H9 (cell line): ENCODE results near the gene SRF. TPM values are rescaled to one million over a fixed set of nuclear protein-coding genes. Genes with fewer than 3 reads are reported as not detected.

Experiments
- DNase-seq: peaks from one replicate; pipeline ENCODE4 v3.0.0-alpha.2; 2017
- H2AFZ ChIP-seq: one replicate; pipeline ENCODE4 v1.6.1; 2013; ENCODE audit warnings: mild to moderate bottlenecking, low read length, control low read depth, moderate library complexity
- H2AK5ac ChIP-seq: 2 replicates; pipeline ENCODE4 v1.6.1; 2013; ENCODE audit warnings: low read length, control low read depth, mixed read lengths; ENCODE audit not compliant: insufficient read length
- H2BK120ac ChIP-seq: one replicate; pipeline ENCODE4 v1.6.1; 2013; ENCODE audit warnings: low read depth, mild to moderate bottlenecking, low read length, control low read depth, inconsistent platforms; ENCODE audit not compliant: poor library complexity, severe bottlenecking
- H2BK12ac ChIP-seq: 2 replicates; pipeline ENCODE4 v1.6.1; 2013; ENCODE audit warnings: low read length, control low read depth, mixed read lengths, low read depth; ENCODE audit not compliant: insufficient read length
- H2BK15ac ChIP-seq: 2 replicates; pipeline ENCODE4 v1.6.1; 2013; ENCODE audit warnings: low read depth, low read length, control low read depth
- H2BK20ac ChIP-seq: one replicate; pipeline ENCODE4 v1.6.1; 2013; ENCODE audit warnings: low read depth, mild to moderate bottlenecking, low read length, control low read depth, inconsistent platforms; ENCODE audit not compliant: poor library complexity, severe bottlenecking
- H2BK5ac ChIP-seq: 2 replicates; pipeline ENCODE4 v1.6.1; 2013; ENCODE audit warnings: low read length, control low read depth, mixed read lengths; ENCODE audit not compliant: insufficient read length
- H3K14ac ChIP-seq: 2 replicates; pipeline ENCODE4 v1.6.1; 2013; ENCODE audit warnings: low read length, control low read depth; ENCODE audit not compliant: insufficient read depth
- H3K18ac ChIP-seq: 2 replicates; pipeline ENCODE4 v1.6.1; 2013; ENCODE audit warnings: low read depth, mild to moderate bottlenecking, mixed read lengths, low read length, control low read depth; ENCODE audit not compliant: insufficient read length
- H3K23ac ChIP-seq: 2 replicates; pipeline ENCODE4 v1.6.1; 2013; ENCODE audit warnings: low read length, control low read depth, mixed read lengths, low read depth; ENCODE audit not compliant: insufficient read length
- H3K23me2 ChIP-seq: 2 replicates; pipeline ENCODE4 v1.6.1; 2013; ENCODE audit warnings: low read depth, mild to moderate bottlenecking, mixed read lengths, low read length, control low read depth; ENCODE audit not compliant: insufficient read length, poor library complexity, severe bottlenecking
- H3K27ac ChIP-seq: 2 replicates; pipeline ENCODE4 v1.5.1; 2013; ENCODE audit warnings: low read length, control low read depth, mixed read lengths, low read depth; ENCODE audit not compliant: insufficient read length
- H3K27me3 ChIP-seq: 2 replicates; pipeline ENCODE4 v1.6.1; 2013; ENCODE audit warnings: low read length, control low read depth, inconsistent platforms; ENCODE audit not compliant: insufficient read depth
- H3K4ac ChIP-seq: 2 replicates; pipeline ENCODE4 v1.6.1; 2013; ENCODE audit warnings: low read depth, mild to moderate bottlenecking, control low read depth, inconsistent platforms, low read length, moderate library complexity
- H3K4me1 ChIP-seq: 2 replicates; pipeline ENCODE4 v1.6.1; 2013; ENCODE audit warnings: low read length, control low read depth, inconsistent platforms; ENCODE audit not compliant: insufficient read depth
- H3K4me2 ChIP-seq: 2 replicates; pipeline ENCODE4 v1.6.1; 2013; ENCODE audit warnings: low read length, control low read depth, mixed read lengths; ENCODE audit not compliant: insufficient read length, insufficient read depth
- H3K56ac ChIP-seq: 2 replicates; pipeline ENCODE4 v1.6.1; 2013; ENCODE audit warnings: low read depth, mild to moderate bottlenecking, mixed read lengths, low read length, control low read depth; ENCODE audit not compliant: insufficient read length
- H3K79me1 ChIP-seq: 2 replicates; pipeline ENCODE4 v1.6.1; 2013; ENCODE audit warnings: low read depth, mild to moderate bottlenecking, moderate library complexity, low read length, control low read depth, inconsistent platforms; ENCODE audit not compliant: insufficient read depth, poor library complexity, severe bottlenecking
- H3K79me2 ChIP-seq: 2 replicates; pipeline ENCODE4 v1.6.1; 2013; ENCODE audit warnings: low read length, control low read depth, inconsistent platforms; ENCODE audit not compliant: insufficient read depth
- H3K9ac ChIP-seq: 2 replicates; pipeline ENCODE4 v1.6.1; 2013; ENCODE audit warnings: low read length, control low read depth, mixed read lengths; ENCODE audit not compliant: insufficient read length; ENCODE audit errors: extremely low read depth
- H3K9me3 ChIP-seq: one replicate; pipeline ENCODE4 v1.6.1; 2013; ENCODE audit warnings: low read depth, low read length, inconsistent platforms; ENCODE audit not compliant: control insufficient read depth
- H3T11ph ChIP-seq: one replicate; pipeline ENCODE4 v1.6.1; 2013; ENCODE audit warnings: mild to moderate bottlenecking, low read length, control low read depth, inconsistent platforms
- H4K20me1 ChIP-seq: one replicate; pipeline ENCODE4 v1.6.1; 2013; ENCODE audit not compliant: control insufficient read depth, insufficient read length, insufficient read depth
- H4K5ac ChIP-seq: 2 replicates; pipeline ENCODE4 v1.6.1; 2013; ENCODE audit warnings: low read depth, mild to moderate bottlenecking, mixed read lengths, low read length, control low read depth; ENCODE audit not compliant: insufficient read length
- H4K8ac ChIP-seq: replicated peaks from 2 replicates; pipeline ENCODE4 v1.6.1; 2013; ENCODE audit warnings: low read length, control low read depth, mixed read lengths, low read depth; ENCODE audit not compliant: insufficient read length
- H4K91ac ChIP-seq: 2 replicates; pipeline ENCODE4 v1.6.1; 2013; ENCODE audit warnings: low read depth, mild to moderate bottlenecking, moderate library complexity, mixed read lengths, low read length, control low read depth; ENCODE audit not compliant: insufficient read length
- H3K27ac Mint-ChIP-seq, 3 experiments: 2 replicates in 2 of 3; 3 replicates in 1 of 3; pipeline ENCODE4 v1.8.0; 2020 to 2021; ENCODE audit warnings: mixed read lengths in 3 of 3, mild to moderate bottlenecking in 1 of 3, moderate library complexity in 1 of 3
- H3K27me3 Mint-ChIP-seq: 2 replicates; pipeline ENCODE4 v1.8.0; 2021; ENCODE audit warnings: low read depth, mild to moderate bottlenecking, moderate library complexity, mixed read lengths
- H3K36me3 Mint-ChIP-seq, 3 experiments: 2 replicates in 2 of 3; 3 replicates in 1 of 3; pipeline ENCODE4 v1.8.0; 2020 to 2021; ENCODE audit warnings: low read depth in 3 of 3, mixed read lengths in 3 of 3; ENCODE audit not compliant: insufficient read depth in 1 of 3
- H3K4me1 Mint-ChIP-seq, 2 experiments: 2 replicates each; pipeline ENCODE4 v1.8.0; 2020; ENCODE audit warnings: mixed read lengths in 2 of 2
- H3K4me3 Mint-ChIP-seq, 2 experiments: 2 replicates in 1 of 2; 3 replicates in 1 of 2; pipeline ENCODE4 v1.8.0; 2020 to 2021; ENCODE audit warnings: mild to moderate bottlenecking in 2 of 2, mixed read lengths in 2 of 2, moderate library complexity in 1 of 2
- H3K9me3 Mint-ChIP-seq, 2 experiments: 2 replicates in 1 of 2; 3 replicates in 1 of 2; pipeline ENCODE4 v1.8.0; 2020; ENCODE audit warnings: mild to moderate bottlenecking in 2 of 2, mixed read lengths in 2 of 2, moderate library complexity in 1 of 2
- CTCF ChIP-seq: fragments of 200-600 bp; sonication (generic); conservative IDR thresholded peaks from 3 replicates; pipeline ENCODE4 v1.8.0; 2021; ENCODE audit warnings: antibody characterized with exemption, mild to moderate bottlenecking
- WGBS: extraction: QIAGEN DNeasy Blood & Tissue Kit; methylation state at CpG from one replicate; pipeline ENCODE4 v1.1.7; 2013; ENCODE audit warnings: missing lambda C conversion rate, low lambda C conversion rate, mixed read lengths; ENCODE audit not compliant: insufficient read length; ENCODE audit errors: extremely low coverage; 5-methylcytosine and 5-hydroxymethylcytosine counted together
- total RNA-seq: library from RNA; stranded (reverse); gene quantifications from 2 replicates; pipeline ENCODE4 v1.2.1, GENCODE V29; 2021

Gene SRF
- total RNA-seq, 1 experiment from 2014 or later, result 57.5 TPM

GRCh38 chr6:43186019-43186418 is 14.9 kb downstream of the SRF start:
- no peaks in the 10 kb centered on the region for H4K20me1 ChIP-seq
- no peaks in the 10 kb centered on the region for H3K79me2 ChIP-seq
- DNase-seq, result no peak
- Mint-ChIP-seq H3K27me3 (no peaks in the 10 kb centered on the region), H3K36me3 (peaks cover 4 to 22% (median 22%) of the 10 kb centered on the region in 3 experiments; a peak in 5 of 7 replicates), H3K4me3 (no peak overlapping the region; a peak in 1 of 5 replicates), H3K4me1 (peaks cover 17% of the 10 kb centered on the region in 2 experiments), H3K9me3 (no peaks in the 10 kb centered on the region), H3K27ac (peak overlapping the region in 1 of 3 experiments; percentile 39; a peak in 2 of 7 replicates)
- H3K9ac ChIP-seq, result no peak overlapping the region
- H2BK12ac ChIP-seq, result no peak overlapping the region
- peaks cover 6% of the 10 kb centered on the region for H3K23me2 ChIP-seq
- no peak overlapping the region for H3K18ac ChIP-seq
- no peaks in the 10 kb centered on the region for H3K27me3 ChIP-seq
- H4K5ac ChIP-seq, result no peak overlapping the region
- no peak overlapping the region for H2BK120ac ChIP-seq
- H3K23ac ChIP-seq, result no peak overlapping the region
- no peaks in the 10 kb centered on the region for H3K4me1 ChIP-seq
- H3K4me2 ChIP-seq, result no peak overlapping the region
- H2AK5ac ChIP-seq, result no peak overlapping the region
- H3K27ac ChIP-seq, result no peak overlapping the region
- no peak overlapping the region for H2BK20ac ChIP-seq
- no peak overlapping the region for H4K8ac ChIP-seq
- no peak overlapping the region for H2BK5ac ChIP-seq
- no CpG with 5 or more reads among the region's 14 CpGs for WGBS
- no peak overlapping the region for H3K56ac ChIP-seq
- H3T11ph ChIP-seq, result no peak overlapping the region
- no peaks in the 10 kb centered on the region for H3K9me3 ChIP-seq
- no peak overlapping the region for H2BK15ac ChIP-seq
- no peak overlapping the region for H4K91ac ChIP-seq
- no peaks in the 10 kb centered on the region for H3K79me1 ChIP-seq
- H3K4ac ChIP-seq, result no peak overlapping the region
- TF ChIP-seq CTCF, result no peak
- H3K14ac ChIP-seq, result no peak overlapping the region
- no peak overlapping the region for H2AFZ ChIP-seq
